Activated naive CD4-positive, alpha-beta T cell treated with anti-CD3 and anti-CD28 coated beads, Interleukin-2, amount 50 U/mL, for 72 hours (primary cell): ENCODE measurements around the gene IFITM2. TPM values are rescaled to one million over a fixed set of nuclear protein-coding genes. Genes with fewer than 3 reads are reported as not detected.
A peak's percentile ranks its signal among the peaks of the same experiment; 100 is the strongest.
"Not testable (repeated sequence)": the region's sequence is repeated elsewhere in the genome, so short reads cannot be mapped to it uniquely, and the experiment has no call there.

Source experiments
- ATAC-seq, 2 donors: fragments of 150-1000 bp; cut with Tn5 transposase; 2 replicates each; pipeline ENCODE4 v1.10.0; 2021; ENCODE audit warnings: mild to moderate bottlenecking in 2 of 2, moderate library complexity in 2 of 2
- DNase-seq, 2 donors: peaks; one replicate each; pipeline ENCODE4 v3.0.0; 2021 to 2022; ENCODE audit warnings: low spot score in 2 of 2
- H3K27ac Mint-ChIP-seq, 2 donors: one replicate each; pipeline ENCODE4 v1.8.0; 2022; ENCODE audit warnings: mild to moderate bottlenecking in 2 of 2, mixed read lengths in 2 of 2
- H3K36me3 Mint-ChIP-seq, 2 donors: one replicate each; pipeline ENCODE4 v1.8.0; 2022; ENCODE audit warnings: mixed read lengths in 2 of 2
- H3K9me3 Mint-ChIP-seq, 2 donors: one replicate each; pipeline ENCODE4 v1.8.0; 2022; ENCODE audit warnings: mixed read lengths in 2 of 2
- total RNA-seq, 2 donors: library from RNA; stranded (reverse); gene quantifications; one replicate each; pipeline ENCODE4 v1.2.3, GENCODE V29; 2022

IFITM2 gene
- total RNA-seq, 2 donors from 2014 or later: 385 to 785 TPM

DNA sequence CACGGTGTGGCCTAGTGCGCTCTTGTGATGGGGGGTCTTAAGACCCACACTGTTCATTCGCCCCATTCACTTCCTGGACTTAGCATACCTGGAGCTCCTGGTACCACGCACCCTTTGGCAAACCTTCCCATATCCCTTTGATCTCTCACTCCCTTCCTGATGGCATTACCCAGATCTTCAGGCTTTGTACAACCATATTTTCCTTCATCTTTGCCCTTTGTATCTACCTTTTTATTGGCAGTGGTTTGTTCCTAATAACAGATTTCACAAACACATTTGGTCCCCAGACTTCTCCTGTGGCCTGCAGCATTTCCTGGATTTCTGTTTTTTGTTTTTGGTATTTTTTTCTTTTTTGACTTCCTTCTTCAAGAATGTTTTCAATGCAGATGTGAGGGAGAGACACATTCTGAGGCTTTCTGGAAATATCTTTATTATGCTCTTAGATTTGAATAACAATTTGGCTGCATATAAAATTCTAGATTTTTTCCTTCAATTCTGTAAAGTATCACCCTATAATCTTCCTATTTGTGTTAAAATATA, 29.1 kb downstream of the IFITM2 start:
- peak overlapping the region in 1 of 2 donors; percentile 52 for H3K27ac Mint-ChIP-seq
- H3K9me3 Mint-ChIP-seq: no peaks in the 10 kb centered on the region
- DNase-seq (no peak), ATAC-seq (no peak)
- H3K36me3 Mint-ChIP-seq: peaks cover 0 to 10% of the 10 kb centered on the region in 2 donors

- no peak for ATAC-seq
- H3K27ac Mint-ChIP-seq: no peak overlapping the region
- H3K36me3 Mint-ChIP-seq: peaks cover 0 to 7% of the 10 kb centered on the region in 2 donors
- no peaks in the 10 kb centered on the region for H3K9me3 Mint-ChIP-seq
- no peak for DNase-seq
These were observed 30.1 kb downstream of the IFITM2 start for GRCh38 chr11:337711-338110.

GRCh38 chr11:339963-340362, 32.3 kb downstream of the IFITM2 start:
- ATAC-seq (no peak), DNase-seq (no peak)
- Mint-ChIP-seq H3K9me3 (no peaks in the 10 kb centered on the region), H3K36me3 (no peaks in the 10 kb centered on the region), H3K27ac (no peak overlapping the region)

DNA sequence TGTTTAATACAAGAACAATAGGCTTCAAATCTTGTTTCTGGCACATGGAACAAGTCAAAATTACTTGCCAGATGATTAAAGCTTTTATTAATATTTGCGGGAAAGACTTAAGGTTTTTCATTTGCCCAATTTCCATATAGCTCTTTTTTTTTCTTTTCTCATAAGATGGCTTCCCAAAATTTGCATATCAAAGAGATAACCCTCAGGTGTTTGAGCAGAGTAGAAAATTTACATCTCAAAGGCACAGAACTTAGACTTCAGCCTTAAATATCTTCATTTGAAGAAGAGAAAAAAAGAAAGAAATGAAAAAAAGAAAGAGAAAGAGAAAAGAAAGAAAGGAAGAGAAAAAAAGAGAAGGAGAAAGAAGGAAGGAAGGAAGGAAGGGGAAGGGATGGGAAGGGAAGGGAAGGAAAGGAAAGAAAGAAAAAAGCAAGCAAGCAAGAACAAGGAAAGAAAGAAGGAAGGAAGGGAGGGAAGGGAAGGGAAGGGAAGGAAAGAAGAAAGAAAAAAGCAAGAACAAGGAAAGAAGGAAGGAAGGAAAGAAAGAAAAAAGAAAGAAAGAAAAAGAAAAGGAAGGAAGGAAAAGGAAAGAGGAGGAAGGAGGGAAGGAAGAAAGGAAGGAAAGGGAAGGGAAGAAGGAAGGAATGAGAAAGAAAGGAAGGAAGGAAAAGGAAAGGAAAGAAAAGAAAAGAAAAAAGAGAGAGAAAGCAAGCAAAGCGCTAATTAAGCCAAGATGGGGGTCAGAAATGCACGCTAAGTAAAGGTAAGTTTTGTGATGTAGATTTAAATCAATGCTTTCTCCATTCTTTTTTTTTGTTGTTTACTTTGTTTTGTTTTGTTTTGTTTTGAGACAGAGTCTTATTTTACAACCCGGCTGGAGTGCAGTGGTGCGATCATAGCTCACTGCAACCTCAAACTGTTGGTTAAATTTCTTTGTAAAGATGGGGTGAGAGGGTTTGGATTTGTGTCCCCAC, 33.2 kb downstream of the IFITM2 start:
- no peaks in the 10 kb centered on the region for H3K9me3 Mint-ChIP-seq
- H3K27ac Mint-ChIP-seq: peak overlapping the region in 1 of 2 donors; percentile 7
- ATAC-seq (no peak), DNase-seq (no peak)
- no peaks in the 10 kb centered on the region for H3K36me3 Mint-ChIP-seq

- no peak overlapping the region for H3K27ac Mint-ChIP-seq
- H3K9me3 Mint-ChIP-seq: no peaks in the 10 kb centered on the region
- no peaks in the 10 kb centered on the region for H3K36me3 Mint-ChIP-seq
- ATAC-seq: no peak
- no peak for DNase-seq
These were observed 34.7 kb downstream of the IFITM2 start for GRCh38 chr11:342328-342727.

DNA sequence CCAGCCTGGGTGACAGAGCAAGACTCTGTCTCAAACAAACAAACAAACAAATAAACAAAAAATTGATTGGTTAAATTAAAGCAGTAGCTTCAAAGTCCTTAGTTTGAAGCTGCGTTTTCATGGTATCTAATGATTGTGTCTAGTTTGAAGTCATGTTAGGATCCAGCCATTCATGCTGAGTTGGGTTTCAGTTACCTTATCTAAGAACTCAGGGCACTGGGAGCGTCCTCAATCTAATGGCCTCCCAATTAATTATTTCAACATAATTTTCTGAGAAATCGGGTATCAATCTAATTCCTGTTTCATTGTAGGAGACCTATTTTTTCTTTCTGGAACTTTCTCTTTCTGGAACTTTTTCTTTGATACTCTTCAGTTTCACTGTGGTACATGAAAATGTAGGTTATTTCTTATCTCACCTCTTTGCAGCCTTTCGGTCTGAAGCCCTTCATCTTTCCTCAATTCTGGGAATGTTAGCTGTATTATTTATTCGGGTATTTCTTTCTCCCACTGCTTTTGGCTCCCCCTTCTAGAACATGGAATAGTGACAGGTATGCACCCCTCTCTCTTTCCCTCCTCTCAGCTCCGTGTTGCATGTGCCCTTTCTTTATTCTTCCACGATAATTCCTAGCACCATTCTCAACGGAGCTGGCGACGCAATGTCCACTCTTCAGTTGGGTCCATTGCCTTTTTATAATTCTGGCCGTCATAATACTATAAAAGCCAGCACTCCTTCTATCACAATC, 37.4 kb downstream of the IFITM2 start:
- Mint-ChIP-seq H3K27ac (no peak overlapping the region), H3K36me3 (no peaks in the 10 kb centered on the region), H3K9me3 (no peaks in the 10 kb centered on the region)
- ATAC-seq: no peak
- DNase-seq: no peak

DNA sequence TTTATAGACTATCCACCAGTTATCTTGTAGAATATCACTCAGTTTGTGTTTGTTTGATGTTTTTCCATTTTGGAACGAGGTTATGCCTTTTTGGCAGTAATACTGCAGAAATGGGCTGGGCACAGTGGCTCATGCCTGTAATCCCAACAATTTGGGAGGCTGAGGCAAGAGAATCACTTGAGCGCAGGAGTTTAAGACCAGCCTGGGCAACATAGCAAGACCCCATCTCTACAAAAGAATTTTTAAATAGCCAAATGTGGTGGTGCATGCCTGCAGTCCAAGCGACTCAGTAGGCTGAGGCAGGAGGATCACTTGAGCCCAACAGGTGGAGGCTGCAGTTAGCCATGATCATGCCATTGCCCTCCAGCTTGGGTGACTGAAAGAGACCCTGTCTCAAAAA, 38.9 kb downstream of the IFITM2 start:
- Mint-ChIP-seq H3K36me3 (no peaks in the 10 kb centered on the region), H3K27ac (no peak overlapping the region), H3K9me3 (no peaks in the 10 kb centered on the region)
- no peak for ATAC-seq
- no peak for DNase-seq

DNA sequence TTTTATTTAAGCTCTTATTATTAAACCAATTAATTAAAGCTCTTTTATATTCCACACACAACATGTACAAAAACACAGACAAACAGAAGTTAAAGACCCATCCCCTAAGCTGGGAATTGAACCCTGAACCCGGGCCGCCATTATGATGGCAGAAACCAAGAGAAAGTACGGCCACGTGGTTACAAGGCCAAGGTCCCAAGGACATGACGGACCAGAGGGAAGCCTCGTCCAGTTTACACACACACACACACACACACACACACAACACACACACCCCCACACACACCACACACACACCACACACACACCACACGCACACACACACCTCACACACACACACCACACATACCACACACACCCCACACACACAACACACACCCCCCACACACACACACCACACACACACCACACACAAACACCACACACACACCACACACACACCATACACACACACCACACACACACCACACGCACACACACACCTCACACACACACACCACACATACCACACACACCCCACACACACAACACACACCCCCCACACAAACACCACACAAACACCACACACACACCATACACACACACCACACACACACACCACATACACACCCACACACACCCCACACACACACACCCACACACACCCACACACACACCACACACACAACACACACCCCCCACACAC, 41.8 kb downstream of the IFITM2 start:
- H3K36me3 Mint-ChIP-seq, H3K9me3 Mint-ChIP-seq, H3K27ac Mint-ChIP-seq, DNase-seq, ATAC-seq: not testable (repeated sequence)

DNA sequence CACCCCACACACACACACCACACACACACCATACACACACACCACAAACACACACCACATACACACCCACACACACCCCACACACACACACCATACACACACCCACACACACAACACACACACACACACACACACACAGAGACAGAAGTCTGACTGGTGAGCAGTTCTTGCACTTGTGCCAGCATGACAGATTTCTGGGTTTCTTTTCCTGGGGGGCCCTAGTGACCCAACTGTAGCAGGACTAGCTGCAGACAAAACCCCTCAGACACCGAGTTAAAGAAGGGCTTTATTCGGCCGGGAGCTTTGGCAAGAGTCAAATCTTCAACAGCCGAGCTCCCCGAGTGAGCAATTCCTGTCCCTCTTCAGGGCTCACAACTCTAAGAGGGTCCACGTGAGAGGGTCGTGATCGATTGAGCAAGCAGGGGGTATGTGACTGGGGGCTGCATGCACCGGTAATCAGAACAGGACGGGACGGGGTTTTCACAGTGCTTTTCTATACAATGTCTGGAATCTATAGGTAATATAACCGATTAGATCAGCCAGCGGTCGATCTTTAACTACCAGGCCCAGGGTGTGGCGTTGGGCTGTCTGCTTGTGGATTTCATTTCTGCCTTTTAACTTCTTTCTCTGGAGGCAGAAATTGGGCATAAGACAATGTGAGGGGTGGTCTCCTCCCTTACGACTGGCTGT, 42.6 kb downstream of the IFITM2 start:
- peak overlapping the region in 1 of 2 donors; percentile 34 for H3K27ac Mint-ChIP-seq
- not testable (repeated sequence) for H3K9me3 Mint-ChIP-seq, ATAC-seq, DNase-seq, H3K36me3 Mint-ChIP-seq

DNA sequence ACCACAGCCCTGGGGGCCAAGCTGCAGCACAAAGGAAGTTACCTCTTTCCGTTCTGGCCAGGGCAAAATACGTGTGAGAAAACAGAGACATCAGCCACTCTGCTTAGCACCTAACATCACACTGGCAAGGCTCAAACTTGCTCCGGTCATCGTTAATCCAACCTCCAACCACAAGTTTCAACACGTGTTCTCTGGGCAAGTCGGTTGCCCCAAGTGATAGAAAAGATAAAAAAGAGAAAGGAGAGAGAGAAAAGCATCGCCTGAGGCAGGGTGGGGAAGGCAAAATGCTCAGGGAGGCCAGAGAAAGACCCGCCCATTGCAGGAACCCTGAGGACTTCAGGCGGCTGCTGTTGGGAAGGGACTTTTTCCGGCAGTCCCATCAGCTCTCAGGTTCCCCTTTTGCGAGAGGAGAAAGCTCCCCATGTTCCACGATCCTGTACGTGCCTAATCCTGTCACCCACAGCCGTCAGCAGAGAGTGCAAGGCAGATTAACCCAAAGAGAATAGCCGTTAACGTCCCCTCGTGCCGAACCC, 43.2 kb downstream of the IFITM2 start:
- peaks cover 0 to 6% of the 10 kb centered on the region in 2 donors for H3K36me3 Mint-ChIP-seq
- ATAC-seq: no peak
- peak overlapping the region; percentile 34 to 58 for H3K27ac Mint-ChIP-seq
- DNase-seq: no peak
- H3K9me3 Mint-ChIP-seq: no peaks in the 10 kb centered on the region

DNA sequence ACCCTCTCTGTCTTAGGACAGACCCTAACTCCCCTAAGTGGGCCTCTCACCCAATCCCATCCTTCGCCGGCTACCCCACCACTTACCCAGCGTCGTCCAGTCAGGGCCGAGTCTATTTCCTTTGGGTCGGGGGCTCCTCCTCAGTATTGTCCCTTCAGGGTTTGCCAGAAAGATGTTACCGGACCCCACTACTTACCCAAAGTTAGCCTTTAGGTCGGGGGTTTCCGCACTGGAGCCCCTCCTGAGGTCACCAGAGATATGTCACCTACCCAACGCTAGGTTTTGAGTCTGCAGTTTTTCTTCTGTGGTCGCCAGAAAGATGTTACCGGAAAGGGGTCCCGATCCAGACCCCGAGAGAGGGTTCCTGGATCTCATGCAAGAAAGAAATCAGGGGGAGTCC, 43.8 kb downstream of the IFITM2 start:
- Mint-ChIP-seq H3K9me3 (no peaks in the 10 kb centered on the region), H3K27ac (no peak overlapping the region), H3K36me3 (peaks cover 0 to 6% of the 10 kb centered on the region in 2 donors)
- ATAC-seq (no peak), DNase-seq (no peak)

DNA sequence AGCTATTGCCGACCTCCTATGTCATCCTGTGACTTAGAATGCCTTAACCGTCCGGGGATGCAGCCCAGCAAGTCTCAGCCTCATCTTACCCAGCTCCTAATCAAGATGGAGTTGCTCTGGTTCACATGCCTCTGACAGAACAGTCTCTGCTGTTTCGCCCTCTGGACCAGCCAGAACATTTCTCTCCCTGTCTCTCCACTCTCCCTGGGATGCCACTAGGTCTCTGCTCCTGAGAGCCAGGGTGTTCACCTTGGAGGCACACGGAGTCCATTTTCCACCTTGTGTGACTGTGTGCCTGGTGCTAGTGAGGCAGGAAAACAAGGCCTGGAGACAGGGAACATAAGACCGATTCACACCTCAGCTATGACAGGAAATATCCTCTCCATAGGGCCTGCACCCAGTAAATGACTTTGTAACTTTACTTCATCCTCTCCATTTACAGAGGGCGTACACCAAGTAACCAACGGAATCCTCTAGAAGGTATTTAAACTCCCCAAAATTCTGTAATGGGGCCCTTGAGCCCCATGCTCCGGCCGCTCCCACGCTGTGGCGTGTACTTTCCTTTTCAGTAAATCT, 44.9 kb downstream of the IFITM2 start:
- H3K27ac Mint-ChIP-seq: peak overlapping the region; percentile 31 to 51
- no peak for DNase-seq
- no peak for ATAC-seq
- no peaks in the 10 kb centered on the region for H3K9me3 Mint-ChIP-seq
- H3K36me3 Mint-ChIP-seq: peaks cover 0 to 6% of the 10 kb centered on the region in 2 donors

- peak overlapping the region; percentile 51 to 62 for H3K27ac Mint-ChIP-seq
- ATAC-seq: no peak
- peaks cover 0 to 6% of the 10 kb centered on the region in 2 donors for H3K36me3 Mint-ChIP-seq
- no peak for DNase-seq
- H3K9me3 Mint-ChIP-seq: no peaks in the 10 kb centered on the region
These were observed 45.7 kb downstream of the IFITM2 start for GRCh38 chr11:353179-353873.

DNA sequence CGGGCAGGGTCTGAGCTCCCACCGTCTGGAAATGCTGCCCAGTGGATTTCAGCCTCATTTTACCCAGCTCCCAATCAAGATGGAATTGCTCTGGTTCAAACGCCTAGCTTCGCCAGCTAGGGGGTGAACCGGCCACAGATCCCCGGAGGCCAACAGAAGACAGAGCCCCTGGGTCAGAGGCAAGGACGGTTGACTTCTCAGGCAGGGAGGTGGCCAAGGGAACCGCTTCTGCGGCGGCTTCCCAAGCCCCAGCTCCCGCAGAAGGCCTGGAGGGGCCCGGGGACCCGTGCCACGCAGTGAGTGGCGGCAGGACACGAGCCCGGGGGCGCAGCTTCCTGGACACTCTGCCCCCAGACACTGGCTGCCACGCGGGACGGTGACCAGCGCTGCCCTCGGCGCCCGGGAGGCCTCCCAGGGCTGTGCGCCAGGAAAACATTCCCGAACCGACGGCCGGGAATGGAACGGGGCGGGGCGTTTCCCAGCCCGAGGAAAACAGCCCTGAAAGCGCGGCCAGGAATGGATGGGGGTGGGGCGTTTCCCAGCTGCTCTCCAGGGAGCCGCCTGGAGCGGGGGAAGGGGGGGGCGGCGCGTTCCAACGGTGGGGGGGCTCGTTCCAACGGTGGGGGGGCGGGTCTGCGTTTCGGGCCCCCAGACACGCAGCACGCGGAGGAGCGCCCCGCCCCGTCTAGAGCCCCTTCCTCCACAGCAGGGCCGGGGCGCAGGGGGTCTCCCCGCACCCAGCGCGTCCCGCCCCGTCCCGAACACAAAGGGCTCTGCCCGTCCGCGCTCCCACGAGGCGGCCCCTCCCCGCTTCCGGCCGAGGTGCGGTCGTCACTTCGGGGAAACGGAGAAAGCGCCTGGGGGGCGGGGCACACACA, 48.2 kb downstream of the IFITM2 start:
- no peaks in the 10 kb centered on the region for H3K9me3 Mint-ChIP-seq
- peaks cover 0 to 6% of the 10 kb centered on the region in 2 donors for H3K36me3 Mint-ChIP-seq
- ATAC-seq: peak; percentile 77 to 84
- peak; percentile 89 to 91 for DNase-seq
- peak overlapping the region; percentile 94 to 98 for H3K27ac Mint-ChIP-seq
